SK-N-SH treated with all-trans-retinoic acid at 6 μM for 48 hours (cell line): ENCODE results near the gene GRHL1.

Experiments
- ATAC-seq: fragments of 200-7000 bp; cut with Tn5 transposase; 3 replicates; pipeline ENCODE4 v1.9.1; 2020; ENCODE audit warnings: mild to moderate bottlenecking, moderate library complexity
- BACH2 ChIP-seq: fragments of 250-450 bp; sonication (Bioruptor Pico); IDR thresholded peaks from 2 replicates; pipeline ENCODE4 v1.9.0; 2021; ENCODE audit warnings: mild to moderate bottlenecking, borderline replicate concordance
- CREB5 ChIP-seq: fragments of 250-450 bp; sonication (Bioruptor Pico); IDR thresholded peaks from 2 replicates; pipeline ENCODE4 v1.5.1; 2020; ENCODE audit warnings: low read depth, mild to moderate bottlenecking, moderate library complexity
- CSRNP3 ChIP-seq: fragments of 250-450 bp; sonication (Bioruptor Pico); IDR thresholded peaks from 2 replicates; pipeline ENCODE4 v1.5.1; 2021; ENCODE audit warnings: mild to moderate bottlenecking, moderate library complexity
- GLIS3 ChIP-seq: fragments of 250-450 bp; sonication (Bioruptor Pico); IDR thresholded peaks from 2 replicates; pipeline ENCODE4 v1.5.0; 2020; ENCODE audit warnings: mild to moderate bottlenecking, moderate library complexity
- OSR1 ChIP-seq: fragments of 250-450 bp; sonication (Bioruptor Pico); IDR thresholded peaks from 2 replicates; pipeline ENCODE4 v1.8.0; 2022; ENCODE audit warnings: moderate library complexity, mild to moderate bottlenecking, inconsistent platforms
- POU6F1 ChIP-seq: fragments of 250-450 bp; sonication (Bioruptor Pico); IDR thresholded peaks from 2 replicates; pipeline ENCODE4 v1.8.0; 2021; ENCODE audit warnings: low read depth, mild to moderate bottlenecking, moderate library complexity, borderline replicate concordance
- PPARA ChIP-seq: fragments of 250-450 bp; sonication (Bioruptor Pico); IDR thresholded peaks from 2 replicates; pipeline ENCODE4 v1.5.0; 2020; ENCODE audit warnings: mild to moderate bottlenecking, borderline replicate concordance
- RARB ChIP-seq: fragments of 250-450 bp; sonication (Bioruptor Pico); IDR thresholded peaks from 2 replicates; pipeline ENCODE4 v1.8.0; 2021; ENCODE audit warnings: mild to moderate bottlenecking, moderate library complexity
- SNAI2 ChIP-seq: fragments of 250-450 bp; sonication (Bioruptor Pico); IDR thresholded peaks from 2 replicates; pipeline ENCODE4 v1.5.0; 2020; ENCODE audit warnings: mild to moderate bottlenecking, moderate library complexity
- TCF4 ChIP-seq: fragments of 250-450 bp; sonication (Bioruptor Pico); IDR thresholded peaks from 2 replicates; pipeline ENCODE4 v1.8.0; 2021; ENCODE audit warnings: mild to moderate bottlenecking, moderate library complexity, borderline replicate concordance
- TSHZ2 ChIP-seq: fragments of 250-450 bp; sonication (Bioruptor Pico); IDR thresholded peaks from 2 replicates; pipeline ENCODE4 v1.5.0; 2020; ENCODE audit warnings: mild to moderate bottlenecking, moderate library complexity
- ZC3H10 ChIP-seq: fragments of 250-450 bp; sonication (Bioruptor Pico); IDR thresholded peaks from 2 replicates; pipeline ENCODE4 v1.5.1; 2021; ENCODE audit warnings: mild to moderate bottlenecking, moderate library complexity
- ZFP3 ChIP-seq: fragments of 250-450 bp; sonication (Bioruptor Pico); IDR thresholded peaks from 2 replicates; pipeline ENCODE4 v1.5.0; 2020; ENCODE audit warnings: mild to moderate bottlenecking, moderate library complexity
- ZNF565 ChIP-seq: fragments of 450-650 bp; formaldehyde crosslinking; conservative IDR thresholded peaks from 2 replicates; pipeline ENCODE4 v1.5.0; 2020; ENCODE audit warnings: low read depth, mild to moderate bottlenecking, moderate library complexity
- ZNF70 ChIP-seq: fragments of 450-650 bp; formaldehyde crosslinking; IDR thresholded peaks from 2 replicates; pipeline ENCODE4 v1.5.0; 2020; ENCODE audit warnings: mild to moderate bottlenecking, moderate library complexity
- ZNF8 ChIP-seq: fragments of 450-650 bp; formaldehyde crosslinking; IDR thresholded peaks from 2 replicates; pipeline ENCODE4 v1.5.0; 2020; ENCODE audit warnings: mild to moderate bottlenecking, moderate library complexity

Gene GRHL1

GRCh38 chr2:9975328-9975727 is 23.8 kb downstream of the GRHL1 start:
- ATAC-seq = peak; percentile 37
- TF ChIP-seq ZC3H10 (CRISPR knock-in tag) (no peak), ZNF8 (no peak), CREB5 (CRISPR knock-in tag) (no peak), BACH2 (CRISPR knock-in tag) (no peak), CSRNP3 (CRISPR knock-in tag) (no peak), ZNF70 (no peak), TCF4 (CRISPR knock-in tag) (no peak), POU6F1 (no peak), RARB (CRISPR knock-in tag) (no peak), PPARA (CRISPR knock-in tag) (no peak), TSHZ2 (CRISPR knock-in tag) (no peak), ZFP3 (CRISPR knock-in tag) (no peak), OSR1 (CRISPR knock-in tag) (no peak), GLIS3 (CRISPR knock-in tag) (no peak), ZNF565 (no peak)

GRCh38 chr2:9975805-9976447 is 24.4 kb downstream of the GRHL1 start:
- peak; percentile 65; the same call in 1 of the 2 replicates for TF ChIP-seq CREB5 (CRISPR knock-in tag)
- TF ChIP-seq ZNF8 = peak; percentile 60; the same call in 1 of the 2 replicates
- peak; percentile 87 for TF ChIP-seq ZFP3 (CRISPR knock-in tag)
- no peak for TF ChIP-seq SNAI2 (CRISPR knock-in tag)

GRCh38 chr2:9979977-9980376 is 28.5 kb downstream of the GRHL1 start:
- no peak for ATAC-seq

More at GRCh38 chr2:9975805-9976447, 24.4 kb downstream of the GRHL1 start:
- peak; percentile 86 for ATAC-seq

More at GRCh38 chr2:9979977-9980376, 28.5 kb downstream of the GRHL1 start:
- no peak for TF ChIP-seq PPARA (CRISPR knock-in tag)
- no peak for TF ChIP-seq POU6F1
